GM12864 (cell line): ENCODE measurements around the gene UBE2L6.

ENCODE experiments used
- DNase-seq: peaks from one replicate; pipeline ENCODE4 v3.0.0-alpha.2; 2011; ENCODE audit warnings: low read depth
- H3K4me3 ChIP-seq: 2 replicates; pipeline ENCODE4 v1.5.1; 2011; ENCODE audit warnings: mild to moderate bottlenecking, low read depth, low read length, control low read depth
- TF ChIP-seq, protein P1 (sequence below): IDR thresholded peaks from 2 replicates; pipeline ENCODE4 v1.5.1; 2011; ENCODE audit warnings: low read depth, mild to moderate bottlenecking, moderate library complexity, low read length, control low read depth, inconsistent platforms; ENCODE audit errors: missing control alignments

The UBE2L6 gene

DNA sequence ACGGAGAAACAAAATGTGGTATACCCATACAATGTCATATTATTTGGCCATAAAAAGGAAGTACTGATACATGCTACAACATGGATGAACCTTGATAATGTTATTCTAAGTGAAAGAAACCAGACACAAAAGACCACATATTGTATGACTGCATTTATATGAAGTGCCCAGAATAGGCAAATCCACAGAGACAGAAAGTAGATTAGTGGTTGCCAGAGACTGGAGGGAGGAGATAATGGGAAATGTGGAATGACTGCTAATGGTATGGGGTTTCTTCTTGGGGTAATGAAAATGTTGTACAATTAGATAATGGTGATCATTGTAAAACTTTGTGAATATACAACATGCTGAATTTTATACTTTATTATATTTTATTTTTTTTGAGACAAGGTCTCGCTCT is 46.4 kb downstream of the UBE2L6 start:
- TF ChIP-seq, protein P1, sequence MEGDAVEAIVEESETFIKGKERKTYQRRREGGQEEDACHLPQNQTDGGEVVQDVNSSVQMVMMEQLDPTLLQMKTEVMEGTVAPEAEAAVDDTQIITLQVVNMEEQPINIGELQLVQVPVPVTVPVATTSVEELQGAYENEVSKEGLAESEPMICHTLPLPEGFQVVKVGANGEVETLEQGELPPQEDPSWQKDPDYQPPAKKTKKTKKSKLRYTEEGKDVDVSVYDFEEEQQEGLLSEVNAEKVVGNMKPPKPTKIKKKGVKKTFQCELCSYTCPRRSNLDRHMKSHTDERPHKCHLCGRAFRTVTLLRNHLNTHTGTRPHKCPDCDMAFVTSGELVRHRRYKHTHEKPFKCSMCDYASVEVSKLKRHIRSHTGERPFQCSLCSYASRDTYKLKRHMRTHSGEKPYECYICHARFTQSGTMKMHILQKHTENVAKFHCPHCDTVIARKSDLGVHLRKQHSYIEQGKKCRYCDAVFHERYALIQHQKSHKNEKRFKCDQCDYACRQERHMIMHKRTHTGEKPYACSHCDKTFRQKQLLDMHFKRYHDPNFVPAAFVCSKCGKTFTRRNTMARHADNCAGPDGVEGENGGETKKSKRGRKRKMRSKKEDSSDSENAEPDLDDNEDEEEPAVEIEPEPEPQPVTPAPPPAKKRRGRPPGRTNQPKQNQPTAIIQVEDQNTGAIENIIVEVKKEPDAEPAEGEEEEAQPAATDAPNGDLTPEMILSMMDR = no peak
- H3K4me3 ChIP-seq = no peak overlapping the region
- no peak for DNase-seq

GRCh38 chr11:57516061-57516443 is 51.4 kb downstream of the UBE2L6 start:
- no peak for DNase-seq
- TF ChIP-seq, protein P1 = no peak
- H3K4me3 ChIP-seq = peak overlapping the region; percentile 89

GRCh38 chr11:57515332-57516060 is 52.0 kb downstream of the UBE2L6 start, which contains the start of gene SLC43A1:
TSS of gene SLC43A1 (minus strand) at chr11:57515702. CDS start at chr11:57514111, 1,591 bp downstream.
- peak within 1 kb of the TSS; percentile 89 for H3K4me3 ChIP-seq
- no peak for DNase-seq
- TF ChIP-seq, protein P1 = no peak

DNA sequence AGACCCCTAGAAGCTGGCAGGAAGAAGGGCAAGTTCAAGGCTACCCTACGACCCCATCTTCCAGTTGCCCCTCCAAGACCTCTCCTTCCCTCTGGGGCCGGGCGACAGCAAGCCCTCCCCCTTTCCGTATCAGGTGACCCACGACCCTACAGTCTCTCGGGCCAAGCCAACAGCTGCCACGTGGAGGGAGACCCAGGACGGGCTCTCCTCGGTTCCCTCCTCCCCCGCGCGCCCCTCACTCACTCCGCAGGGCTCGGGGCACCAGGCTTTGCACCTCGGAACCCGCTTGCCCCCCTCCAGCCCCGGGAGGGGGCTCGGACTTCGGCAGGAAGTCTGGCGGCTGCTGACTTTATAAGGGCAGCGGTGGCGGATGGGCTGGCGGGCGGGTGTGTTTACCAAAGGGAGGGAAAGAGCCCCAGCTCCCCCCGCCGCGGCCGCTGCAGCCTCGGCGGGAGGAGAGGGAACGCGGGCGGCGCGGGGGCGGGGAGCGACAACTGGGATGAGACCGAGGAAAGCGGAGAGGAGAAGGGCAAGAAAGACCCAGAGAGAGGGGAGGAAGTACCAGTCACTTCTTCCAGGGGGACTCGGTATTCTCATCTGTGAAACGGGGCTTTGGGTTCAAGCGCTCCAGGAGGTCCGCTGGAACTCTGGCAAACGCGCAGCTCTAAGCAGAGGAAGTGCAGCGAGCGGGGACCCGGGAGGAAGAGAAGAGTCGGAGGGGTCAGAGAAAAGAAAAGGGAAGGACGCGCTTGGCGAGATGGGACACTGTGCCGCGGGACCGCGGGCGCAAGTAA is 52.7 kb downstream of the UBE2L6 start:
- DNase-seq = no peak
- TF ChIP-seq, protein P1 = no peak
- H3K4me3 ChIP-seq = peak overlapping the region; percentile 89

- H3K4me3 ChIP-seq = peak overlapping the region; percentile 89
- TF ChIP-seq, protein P1 = no peak
- DNase-seq = no peak
Observed at GRCh38 chr11:57513911-57514537, 53.4 kb downstream of the UBE2L6 start.

DNA sequence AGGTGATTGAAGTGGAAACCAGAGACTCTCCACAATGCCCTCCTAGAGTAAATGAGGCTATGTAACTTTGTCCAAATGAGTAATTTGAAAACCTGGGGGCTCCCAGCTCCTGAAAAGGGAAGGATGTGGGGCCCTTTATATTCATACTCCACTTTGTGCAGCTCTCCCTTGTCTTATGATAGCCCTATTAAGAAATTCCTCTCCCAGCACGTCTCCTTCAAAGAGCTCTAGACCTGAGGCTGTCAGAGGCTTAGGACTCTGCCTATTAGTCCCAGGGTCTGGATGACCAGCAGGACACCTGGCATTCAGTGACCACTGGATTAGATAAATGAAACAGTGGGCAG is 54.0 kb downstream of the UBE2L6 start:
- TF ChIP-seq, protein P1 = no peak
- H3K4me3 ChIP-seq = peak overlapping the region; percentile 89
- DNase-seq = no peak
